Measurements from ENCODE around the gene EEF2K. TPM values are rescaled to one million over a fixed set of nuclear protein-coding genes. Genes with fewer than 3 reads are reported as not detected.
"Not testable (repeated sequence)": the region's sequence is repeated elsewhere in the genome, so short reads cannot be mapped to it uniquely, and the experiment has no call there.

Gene EEF2K
- 18.7 TPM for polyA plus RNA-seq
- long read RNA-seq, donor 1, result 0 reads
- long read RNA-seq, donor 2, full-length matches to known transcripts, result 1 of 9 reads
- long read RNA-seq, donor 2, partial matches to known transcripts, result 8 of 9 reads
- long read RNA-seq, donor 2, other reads (novel, unspliced or antisense), result 0 of 9 reads
- long read RNA-seq, donor 3, result 0 reads
- long read RNA-seq, donor 4, result 0 reads
- long read RNA-seq, donor 5, full-length matches to known transcripts, result 1 of 1 reads
- long read RNA-seq, donor 5, partial matches to known transcripts, result 0 of 1 reads
- long read RNA-seq, donor 5, other reads (novel, unspliced or antisense), result 0 of 1 reads
- long read RNA-seq, donor 6, partial matches to known transcripts, result 6 of 6 reads
- long read RNA-seq, donor 6, other reads (novel, unspliced or antisense), result 0 of 6 reads
- long read RNA-seq, donor 7, result 0 reads
- long read RNA-seq, donor 8, full-length matches to known transcripts, result 1 of 1 reads
- long read RNA-seq, donor 8, partial matches to known transcripts, result 0 of 1 reads
- long read RNA-seq, donor 8, other reads (novel, unspliced or antisense), result 0 of 1 reads
- long read RNA-seq, donor 9, result 0 reads
- long read RNA-seq, donor 10, full-length matches to known transcripts, result 1 of 1 reads
- long read RNA-seq, donor 10, partial matches to known transcripts, result 0 of 1 reads
- long read RNA-seq, donor 10, other reads (novel, unspliced or antisense), result 0 of 1 reads
- long read RNA-seq, donor 11, full-length matches to known transcripts, result 1 of 1 reads
- long read RNA-seq, donor 11, partial matches to known transcripts, result 0 of 1 reads
- long read RNA-seq, donor 11, other reads (novel, unspliced or antisense), result 0 of 1 reads

DNA sequence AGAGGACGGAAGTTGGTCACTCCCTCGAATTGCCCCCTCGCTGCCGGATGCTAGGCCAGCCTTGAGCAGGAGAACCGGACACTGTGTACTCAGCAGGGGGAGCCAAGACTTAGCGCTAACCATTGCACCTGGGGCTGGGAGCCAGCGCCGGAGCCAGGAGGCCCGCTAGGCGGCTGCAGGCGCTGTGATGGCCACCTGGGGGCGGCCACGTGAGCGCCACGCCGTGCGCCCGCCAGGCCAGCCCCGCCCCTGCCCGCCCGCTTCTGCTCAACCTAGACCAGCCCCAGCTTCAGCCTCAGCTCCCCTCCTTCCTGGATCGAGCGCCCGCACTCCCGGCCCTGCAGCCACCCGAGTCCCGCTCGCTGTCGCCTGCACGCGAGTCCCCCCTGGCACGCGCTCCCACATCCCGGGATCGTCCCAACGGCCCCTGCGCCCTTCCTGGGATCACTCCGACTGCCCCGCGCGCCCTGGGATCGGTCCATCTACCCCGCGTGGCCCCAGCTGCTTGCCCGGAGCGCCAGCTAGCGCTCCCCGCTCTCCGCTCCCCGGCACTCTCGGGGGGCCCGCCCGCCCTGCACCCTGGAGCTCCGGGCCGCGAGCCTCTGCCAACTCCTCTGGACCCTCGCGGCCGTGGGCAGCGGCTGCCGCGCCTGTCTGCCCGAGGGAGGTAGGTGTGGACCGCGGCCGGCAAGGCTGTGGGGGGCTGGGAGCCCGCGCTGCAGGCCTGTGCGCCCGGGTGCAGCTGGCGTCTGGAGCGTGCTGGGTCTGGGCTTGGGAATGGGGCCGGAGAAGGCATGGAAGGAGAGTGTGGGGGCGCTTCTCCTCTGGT, at the start of gene EEF2K:
Gene EEF2K, plus strand, starts transcription at position 266 of the 829 bp plus-strand sequence. CDS start 19,452 bp downstream, outside the sequence.
- Histone ChIP-seq H3K4me3 (ENCODE audit: low read length) (peak within 1 kb of the TSS; percentile 67), H3K9me3 (ENCODE audit: control insufficient read depth, low read depth, low read length) (no peaks in the 10 kb centered on the region), H3K36me3 (ENCODE audit: control insufficient read depth, insufficient read depth, low read length) (peaks cover 11% of the 10 kb centered on the region), H3K4me1 (ENCODE audit: control insufficient read depth, insufficient read depth, low read length) (peaks cover 9% of the 10 kb centered on the region), H3K27me3 (ENCODE audit: control insufficient read depth, insufficient read depth, low read length) (no peaks in the 10 kb centered on the region), H3K27ac (ENCODE audit: low read length) (peak within 1 kb of the TSS; percentile 89)
- peak; percentile 94 to 96 for DNase-seq
- WGBS (ENCODE audit: insufficient coverage, low lambda C conversion rate), result no CpG with 5 or more reads among the region's 74 CpGs

GRCh38 chr16:22161401-22161800, 44.7 kb upstream of the EEF2K start:
- H3K4me1 ChIP-seq (ENCODE audit: control insufficient read depth, insufficient read depth, low read length), result no peaks in the 10 kb centered on the region
- H3K4me3 ChIP-seq (ENCODE audit: low read length), result no peak overlapping the region
- DNase-seq, result no peak
- no peaks in the 10 kb centered on the region for H3K9me3 ChIP-seq (ENCODE audit: control insufficient read depth, low read depth, low read length)
- H3K27me3 ChIP-seq (ENCODE audit: control insufficient read depth, insufficient read depth, low read length), result peaks cover 32% of the 10 kb centered on the region
- H3K36me3 ChIP-seq (ENCODE audit: control insufficient read depth, insufficient read depth, low read length), result no peaks in the 10 kb centered on the region
- no peak overlapping the region for H3K27ac ChIP-seq (ENCODE audit: low read length)

- no peaks in the 10 kb centered on the region for H3K9me3 ChIP-seq (ENCODE audit: control insufficient read depth, low read depth, low read length)
- WGBS (ENCODE audit: insufficient coverage, low lambda C conversion rate), result 62% methylated on average over 2 of the region's 40 CpGs
- DNase-seq, result peak in 1 of 2 donors; percentile 46
- no peak within 1 kb of the TSS for H3K4me3 ChIP-seq (ENCODE audit: low read length)
- no peaks in the 10 kb centered on the region for H3K4me1 ChIP-seq (ENCODE audit: control insufficient read depth, insufficient read depth, low read length)
- no peaks in the 10 kb centered on the region for H3K36me3 ChIP-seq (ENCODE audit: control insufficient read depth, insufficient read depth, low read length)
- H3K27ac ChIP-seq (ENCODE audit: low read length), result no peak within 1 kb of the TSS
- peaks cover 32% of the 10 kb centered on the region for H3K27me3 ChIP-seq (ENCODE audit: control insufficient read depth, insufficient read depth, low read length)
These were observed 44.0 kb upstream of the EEF2K start, which contains the start of gene SDR42E2 for GRCh38 chr16:22161999-22162655. SDR42E2 (plus strand) TSS chr16:22162506; CDS start chr16:22165583, 3,077 bp downstream.

- no peaks in the 10 kb centered on the region for H3K9me3 ChIP-seq (ENCODE audit: control insufficient read depth, low read depth, low read length)
- no peak overlapping the region for H3K4me3 ChIP-seq (ENCODE audit: low read length)
- 30% methylated on average over 2 of the region's 14 CpGs for WGBS (ENCODE audit: insufficient coverage, low lambda C conversion rate)
- no peaks in the 10 kb centered on the region for H3K4me1 ChIP-seq (ENCODE audit: control insufficient read depth, insufficient read depth, low read length)
- H3K27ac ChIP-seq (ENCODE audit: low read length), result no peak overlapping the region
- DNase-seq, result no peak
- no peaks in the 10 kb centered on the region for H3K36me3 ChIP-seq (ENCODE audit: control insufficient read depth, insufficient read depth, low read length)
- H3K27me3 ChIP-seq (ENCODE audit: control insufficient read depth, insufficient read depth, low read length), result peaks cover 32% of the 10 kb centered on the region
These were observed 43.4 kb upstream of the EEF2K start for GRCh38 chr16:22162656-22163009.

- Histone ChIP-seq H3K4me1 (ENCODE audit: control insufficient read depth, insufficient read depth, low read length) (no peaks in the 10 kb centered on the region), H3K4me3 (ENCODE audit: low read length) (no peak overlapping the region), H3K36me3 (ENCODE audit: control insufficient read depth, insufficient read depth, low read length) (no peaks in the 10 kb centered on the region), H3K27ac (ENCODE audit: low read length) (no peak overlapping the region), H3K27me3 (ENCODE audit: control insufficient read depth, insufficient read depth, low read length) (peaks cover 32% of the 10 kb centered on the region), H3K9me3 (ENCODE audit: control insufficient read depth, low read depth, low read length) (no peaks in the 10 kb centered on the region)
- WGBS (ENCODE audit: insufficient coverage, low lambda C conversion rate), result no CpG with 5 or more reads among the region's 6 CpGs
- no peak for DNase-seq
These were observed 42.3 kb upstream of the EEF2K start for GRCh38 chr16:22163806-22164205.

DNA sequence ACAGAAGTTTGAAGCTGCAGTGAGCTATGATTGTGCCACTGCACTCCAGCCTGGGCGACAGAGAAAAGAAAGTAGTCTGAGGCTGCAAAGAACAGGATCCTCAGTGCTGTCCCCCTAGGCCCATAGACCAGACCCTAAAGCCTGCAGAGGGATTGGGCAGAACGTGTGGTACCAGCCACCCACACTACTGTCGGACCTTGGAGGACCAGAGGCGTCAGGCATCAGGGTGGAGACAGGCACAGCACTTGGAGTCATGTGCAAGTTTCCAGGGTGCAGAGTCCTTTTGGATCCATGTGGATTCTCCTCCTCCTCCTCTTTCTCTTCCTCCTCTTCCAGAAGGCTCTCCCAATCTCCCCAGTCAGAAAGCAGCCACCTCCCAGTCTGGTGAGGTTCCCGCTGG, 41.6 kb upstream of the EEF2K start:
- Histone ChIP-seq H3K4me1 (ENCODE audit: control insufficient read depth, insufficient read depth, low read length) (no peaks in the 10 kb centered on the region), H3K27me3 (ENCODE audit: control insufficient read depth, insufficient read depth, low read length) (peaks cover 32% of the 10 kb centered on the region), H3K4me3 (ENCODE audit: low read length) (no peak overlapping the region), H3K9me3 (ENCODE audit: control insufficient read depth, low read depth, low read length) (no peaks in the 10 kb centered on the region), H3K27ac (ENCODE audit: low read length) (no peak overlapping the region), H3K36me3 (ENCODE audit: control insufficient read depth, insufficient read depth, low read length) (no peaks in the 10 kb centered on the region)
- WGBS (ENCODE audit: insufficient coverage, low lambda C conversion rate), result no CpG with 5 or more reads among the region's 5 CpGs
- no peak for DNase-seq

GRCh38 chr16:22165508-22166285, 40.4 kb upstream of the EEF2K start:
- Histone ChIP-seq H3K36me3 (ENCODE audit: control insufficient read depth, insufficient read depth, low read length) (no peaks in the 10 kb centered on the region), H3K4me3 (ENCODE audit: low read length) (no peak overlapping the region), H3K27ac (ENCODE audit: low read length) (no peak overlapping the region), H3K27me3 (ENCODE audit: control insufficient read depth, insufficient read depth, low read length) (peaks cover 22% of the 10 kb centered on the region), H3K9me3 (ENCODE audit: control insufficient read depth, low read depth, low read length) (no peaks in the 10 kb centered on the region), H3K4me1 (ENCODE audit: control insufficient read depth, insufficient read depth, low read length) (no peaks in the 10 kb centered on the region)
- WGBS (ENCODE audit: insufficient coverage, low lambda C conversion rate), result no CpG with 5 or more reads among the region's 16 CpGs
- DNase-seq, result no peak

DNA sequence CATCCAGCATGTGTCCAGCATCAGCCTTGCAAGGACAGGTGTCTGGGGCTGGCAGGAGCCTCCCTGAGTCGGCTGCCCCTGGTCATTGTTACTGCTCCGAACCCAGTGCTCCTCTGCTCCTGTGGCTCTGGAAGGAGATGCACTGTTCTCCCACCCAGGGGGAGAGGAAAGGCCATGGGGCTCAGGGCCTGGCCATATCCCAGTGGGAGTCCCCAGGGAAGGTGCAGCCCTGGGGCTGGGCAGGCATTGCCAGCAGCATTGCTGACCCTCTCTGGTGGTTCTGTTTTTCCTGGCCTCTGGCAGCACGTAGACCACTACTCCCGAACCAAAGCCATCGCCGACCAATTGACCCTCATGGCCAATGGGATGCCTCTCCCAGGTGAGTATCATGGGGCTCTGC, 34.1 kb upstream of the EEF2K start:
- Histone ChIP-seq H3K4me1 (ENCODE audit: control insufficient read depth, insufficient read depth, low read length) (no peaks in the 10 kb centered on the region), H3K36me3 (ENCODE audit: control insufficient read depth, insufficient read depth, low read length) (no peaks in the 10 kb centered on the region), H3K4me3 (ENCODE audit: low read length) (no peak overlapping the region), H3K27ac (ENCODE audit: low read length) (no peak overlapping the region), H3K9me3 (ENCODE audit: control insufficient read depth, low read depth, low read length) (no peaks in the 10 kb centered on the region), H3K27me3 (ENCODE audit: control insufficient read depth, insufficient read depth, low read length) (no peaks in the 10 kb centered on the region)
- no CpG with 5 or more reads among the region's 6 CpGs for WGBS (ENCODE audit: insufficient coverage, low lambda C conversion rate)
- no peak for DNase-seq

GRCh38 chr16:22172642-22173041, 33.4 kb upstream of the EEF2K start:
- H3K9me3 ChIP-seq (ENCODE audit: control insufficient read depth, low read depth, low read length); H3K36me3 ChIP-seq (ENCODE audit: control insufficient read depth, insufficient read depth, low read length); H3K27me3 ChIP-seq (ENCODE audit: control insufficient read depth, insufficient read depth, low read length); H3K4me1 ChIP-seq (ENCODE audit: control insufficient read depth, insufficient read depth, low read length); H3K27ac ChIP-seq (ENCODE audit: low read length); DNase-seq; H3K4me3 ChIP-seq (ENCODE audit: low read length): not testable (repeated sequence)
- WGBS (ENCODE audit: insufficient coverage, low lambda C conversion rate), result no CpG with 5 or more reads among the region's 1 CpG

Data from large intestine (tissue), 12 donors.